NCI-H1048 (cell line): ENCODE results near the gene RHOBTB1.

Experiments
- DNase-seq: peaks from one replicate; lab custom pipeline; 2025; lab: John Stamatoyannopoulos, UW

RHOBTB1 gene

GRCh38 chr10:60965696-60966095 lies 21.7 kb upstream of the RHOBTB1 start:
- no peak for DNase-seq

DNA sequence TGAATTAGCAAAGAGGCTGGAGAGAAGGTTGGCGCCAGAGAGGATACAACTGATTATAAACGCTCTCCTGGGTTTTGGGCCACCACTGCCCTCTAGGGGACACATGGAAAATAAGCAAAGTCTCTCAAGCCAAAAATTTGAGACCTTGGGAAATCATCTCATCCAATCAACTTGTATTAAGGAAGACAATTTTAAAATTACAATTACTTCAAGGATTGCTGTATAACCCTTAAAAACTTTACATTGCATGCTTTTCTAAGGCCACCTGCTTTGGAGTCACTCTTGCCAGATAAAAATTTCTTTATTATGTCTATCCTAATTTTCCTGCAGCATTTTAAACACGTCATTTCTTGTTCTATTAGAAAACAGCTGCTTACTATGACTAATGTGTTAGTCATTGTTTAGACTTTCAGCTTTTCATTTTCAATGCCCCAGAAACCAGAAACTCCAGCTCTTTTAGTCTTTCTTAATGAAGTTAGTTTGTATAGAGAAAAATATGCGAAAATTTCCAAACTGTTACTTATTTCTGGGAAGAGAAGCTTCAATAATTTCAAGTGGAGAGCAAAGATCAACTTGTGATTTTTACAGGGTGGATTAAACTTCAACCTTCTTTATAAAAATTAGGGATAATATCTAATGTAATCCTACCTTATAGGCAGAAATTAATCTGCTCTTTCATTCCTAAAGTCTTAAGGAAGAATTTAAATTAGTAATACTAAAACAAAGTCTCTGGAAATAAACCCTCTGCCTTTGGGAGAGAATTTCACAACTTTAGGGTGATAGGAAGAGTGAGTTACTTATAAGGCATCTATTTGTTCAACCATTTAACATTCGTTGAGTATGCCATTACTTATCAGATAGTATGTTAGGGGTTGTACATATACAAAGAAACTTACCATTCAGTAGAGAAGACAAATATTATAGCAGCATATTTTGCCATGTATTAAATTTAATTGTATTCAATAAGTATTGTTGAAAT lies 20.6 kb upstream of the RHOBTB1 start:
- DNase-seq = peak; percentile 55

GRCh38 chr10:60963441-60964256 lies 19.7 kb upstream of the RHOBTB1 start:
- no peak for DNase-seq

DNA sequence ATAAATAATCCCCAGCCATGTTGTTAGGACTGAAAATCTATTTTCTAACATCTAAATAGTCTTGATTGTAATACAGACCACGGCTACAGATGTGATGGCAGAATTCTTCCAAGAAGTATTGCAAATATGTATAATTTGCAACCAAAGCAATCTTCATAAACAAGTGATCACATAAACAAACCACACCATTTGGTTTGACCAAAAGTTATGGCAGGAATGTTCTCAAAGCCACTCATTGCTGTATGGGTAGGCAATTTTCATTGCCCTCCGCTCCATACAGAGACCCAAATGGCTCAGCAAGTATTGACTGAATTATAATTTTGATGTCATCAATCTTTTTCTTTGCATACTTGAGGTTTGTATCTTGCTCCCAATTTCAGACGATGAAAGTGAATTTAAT lies 19.0 kb upstream of the RHOBTB1 start:
- no peak for DNase-seq

- no peak for DNase-seq
These were observed 16.9 kb upstream of the RHOBTB1 start for GRCh38 chr10:60960913-60961312.

DNA sequence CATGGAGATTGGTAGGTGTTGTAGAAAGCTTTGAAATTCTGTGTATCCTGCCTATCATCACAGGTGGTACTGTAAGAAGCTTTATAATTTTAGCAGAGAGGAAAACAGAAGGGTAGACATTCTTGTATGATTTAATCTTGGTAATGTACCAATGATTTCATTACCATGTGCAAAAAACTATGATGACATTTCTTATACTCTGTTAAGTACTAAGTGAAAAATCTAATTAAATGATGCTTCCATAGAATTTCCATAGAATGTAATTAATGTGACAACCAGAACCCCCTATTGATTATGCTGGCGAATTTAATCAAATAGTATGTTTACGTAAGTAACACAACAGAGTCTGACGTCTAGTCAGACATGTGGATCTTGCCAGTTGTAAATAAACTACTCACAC lies 16.0 kb upstream of the RHOBTB1 start:
- DNase-seq = no peak

DNA sequence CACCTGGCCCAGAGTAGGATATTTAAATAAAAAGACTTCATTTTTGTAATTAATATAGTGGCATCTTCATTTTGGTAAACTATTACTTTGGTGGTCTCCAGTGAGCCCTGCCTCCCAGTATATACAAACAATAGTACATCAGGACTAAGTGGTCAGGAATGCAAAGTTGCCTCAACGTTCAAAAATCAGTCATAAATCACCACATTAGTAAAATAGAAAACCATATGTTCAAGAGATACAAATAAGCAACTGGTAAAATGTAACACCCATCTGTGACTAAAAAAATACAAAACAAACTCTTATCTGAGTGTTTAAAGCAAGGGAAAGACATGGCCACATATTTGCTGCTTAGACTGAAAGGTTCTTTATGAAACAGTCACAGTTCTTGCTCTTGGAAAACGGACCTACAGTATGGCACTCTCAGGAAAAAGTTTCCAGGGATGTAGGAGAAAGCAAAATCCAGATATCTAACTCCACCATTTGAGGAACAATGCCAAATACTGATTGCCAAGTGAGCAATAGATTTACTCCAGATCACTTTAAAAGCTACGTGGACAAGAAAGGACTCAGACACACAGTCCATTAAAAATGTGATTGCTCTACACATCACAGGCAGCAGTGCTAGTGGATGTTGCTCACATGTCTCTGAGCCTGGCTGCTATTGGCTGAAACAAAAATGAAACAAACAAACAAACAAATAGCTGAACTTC lies 15.1 kb upstream of the RHOBTB1 start:
- DNase-seq = no peak

- no peak for DNase-seq
These were observed 13.8 kb upstream of the RHOBTB1 start for GRCh38 chr10:60957667-60958221.

DNA sequence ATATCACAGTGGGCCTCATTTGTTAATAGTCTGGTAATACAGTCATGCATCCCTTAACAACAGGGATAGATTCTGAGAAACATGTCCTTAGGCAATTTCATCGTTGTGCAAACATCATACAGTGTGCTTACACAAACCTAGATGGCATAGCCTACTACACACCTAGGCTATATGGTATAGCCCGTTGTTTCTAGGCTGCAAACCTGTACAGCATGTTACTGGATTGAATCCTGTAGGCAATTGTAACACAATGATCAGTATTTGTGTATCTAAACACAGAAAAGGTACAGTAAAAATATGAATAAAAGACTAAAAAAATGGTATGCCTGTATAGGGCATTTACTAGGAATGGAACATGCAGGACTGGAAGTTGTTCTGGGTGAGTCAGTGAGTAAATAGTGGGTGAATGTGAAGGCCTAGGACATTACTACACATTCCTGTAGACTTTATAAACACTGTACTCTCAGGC lies 12.0 kb upstream of the RHOBTB1 start:
- DNase-seq = no peak

DNA sequence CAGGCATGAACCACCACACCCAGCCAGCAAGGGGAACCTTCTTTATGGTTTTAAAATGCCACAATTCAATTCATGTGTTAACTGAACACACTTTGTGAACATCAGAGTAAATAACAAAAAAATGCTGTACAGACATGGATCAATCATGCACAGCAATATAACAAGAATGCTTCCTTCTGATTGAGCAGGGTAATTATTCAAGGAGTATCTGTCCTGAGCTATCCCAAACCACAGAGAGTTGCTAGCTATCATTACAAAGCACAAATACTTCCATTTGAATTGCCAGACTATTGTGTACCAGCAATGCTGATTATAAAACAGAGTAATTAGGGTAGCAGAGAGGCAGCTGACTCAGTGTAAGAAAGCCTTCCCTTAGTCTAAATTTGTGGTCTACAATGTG lies 11.3 kb upstream of the RHOBTB1 start:
- no peak for DNase-seq

- DNase-seq = no peak
These were observed 10.1 kb upstream of the RHOBTB1 start for GRCh38 chr10:60954035-60954434.

GRCh38 chr10:60953420-60953819 lies 9.4 kb upstream of the RHOBTB1 start:
- DNase-seq = no peak

GRCh38 chr10:60952846-60953220 lies 8.8 kb upstream of the RHOBTB1 start:
- DNase-seq = no peak

- no peak for DNase-seq
These were observed 8.3 kb upstream of the RHOBTB1 start for GRCh38 chr10:60952067-60952845.

DNA sequence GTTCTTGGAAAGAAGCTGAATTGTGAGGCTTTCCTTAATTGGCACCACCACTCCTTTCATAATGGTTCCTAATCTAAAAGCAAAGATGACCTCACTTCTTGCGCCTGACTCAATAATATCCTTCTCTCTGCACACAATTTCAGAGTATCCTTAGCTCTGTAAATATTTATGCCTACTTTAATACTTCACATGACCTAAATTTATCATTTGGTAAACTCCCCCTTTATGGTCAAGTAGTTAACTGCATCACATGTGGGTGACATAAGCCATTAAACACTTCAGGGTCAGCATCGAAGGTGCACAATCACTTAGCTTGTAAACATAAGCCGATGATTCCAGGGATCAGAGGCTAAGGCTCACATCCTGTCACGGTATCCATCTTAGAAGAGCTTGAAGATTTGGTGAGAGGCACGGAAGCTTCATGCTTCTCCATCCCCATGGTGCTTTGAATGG lies 7.3 kb upstream of the RHOBTB1 start:
- no peak for DNase-seq

DNA sequence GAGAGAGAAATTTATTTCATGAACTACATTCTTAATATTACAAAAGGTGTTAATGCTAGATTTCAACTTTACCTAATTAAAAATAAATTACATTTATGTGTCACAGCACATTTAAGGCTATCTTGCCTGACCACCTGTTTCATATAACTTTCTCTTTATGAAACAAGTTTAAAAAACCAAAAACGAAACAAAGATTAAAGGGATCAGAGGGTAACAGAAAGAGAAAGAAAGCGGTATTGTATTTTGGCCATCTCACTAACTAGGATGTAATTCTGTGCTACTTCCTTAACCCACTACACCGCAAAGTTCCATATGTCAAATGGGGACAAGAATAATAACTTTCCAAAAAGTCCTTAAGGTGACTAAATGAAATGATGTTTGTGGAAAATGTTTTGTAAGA lies 6.3 kb upstream of the RHOBTB1 start:
- no peak for DNase-seq

DNA sequence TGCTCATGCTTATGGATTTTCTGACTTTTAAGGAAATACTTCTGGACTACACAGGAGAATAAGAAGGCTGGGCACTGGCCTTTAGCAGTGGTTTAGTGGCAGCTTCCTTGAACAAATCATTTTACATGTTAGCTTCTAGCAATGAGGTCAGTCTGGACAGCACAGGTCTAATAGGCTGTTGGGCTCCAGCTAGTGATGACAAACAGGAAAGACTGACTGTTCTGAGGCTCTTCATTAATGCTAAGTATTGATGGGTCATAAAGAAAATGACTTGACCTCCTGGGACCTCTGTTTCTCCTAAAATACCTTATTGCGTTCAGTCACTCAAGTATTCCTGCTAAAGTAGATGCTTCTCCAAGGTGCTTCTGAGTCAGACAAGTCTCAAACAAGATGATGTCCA lies 4.9 kb upstream of the RHOBTB1 start:
- no peak for DNase-seq

- DNase-seq = no peak
These were observed 919 bp upstream of the RHOBTB1 start for GRCh38 chr10:60944910-60945297.

DNA sequence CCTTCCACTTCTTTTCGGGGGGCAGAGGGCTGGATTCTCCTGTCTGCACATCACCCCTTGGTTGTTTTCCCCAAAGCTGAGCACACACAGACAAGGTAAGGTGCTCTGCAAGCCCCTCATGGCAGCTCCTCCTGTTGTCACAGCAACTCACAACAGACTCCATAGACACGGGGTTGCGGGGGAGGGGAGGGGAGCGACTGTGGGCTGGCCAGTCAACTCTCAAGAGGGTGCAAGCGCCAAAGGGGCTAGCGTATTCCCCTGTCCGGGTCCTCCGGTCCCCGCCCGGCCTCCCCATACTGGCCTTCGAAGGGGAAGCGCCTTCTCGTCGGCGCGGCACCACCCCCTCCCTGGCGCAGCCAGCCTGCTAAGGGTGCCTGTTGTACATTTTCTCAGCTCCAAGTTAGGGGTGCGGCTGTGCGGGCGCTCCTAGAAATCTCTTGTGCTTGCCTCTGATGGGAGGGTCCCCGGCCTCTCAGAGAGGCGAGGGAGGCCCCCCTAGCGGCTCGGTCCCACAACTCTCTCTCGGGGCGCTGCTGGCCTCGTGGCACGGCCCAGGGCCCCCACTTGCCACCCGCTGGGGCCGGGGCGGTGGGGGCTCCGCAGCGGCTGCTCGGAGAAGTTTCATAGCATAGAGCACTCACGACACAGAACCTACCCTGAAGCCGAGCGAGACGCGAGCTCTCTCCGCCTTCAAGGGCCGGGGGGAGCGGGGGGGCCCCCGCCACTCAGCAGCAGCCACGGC lies 498 bp downstream of the RHOBTB1 start:
- no peak for DNase-seq

DNA sequence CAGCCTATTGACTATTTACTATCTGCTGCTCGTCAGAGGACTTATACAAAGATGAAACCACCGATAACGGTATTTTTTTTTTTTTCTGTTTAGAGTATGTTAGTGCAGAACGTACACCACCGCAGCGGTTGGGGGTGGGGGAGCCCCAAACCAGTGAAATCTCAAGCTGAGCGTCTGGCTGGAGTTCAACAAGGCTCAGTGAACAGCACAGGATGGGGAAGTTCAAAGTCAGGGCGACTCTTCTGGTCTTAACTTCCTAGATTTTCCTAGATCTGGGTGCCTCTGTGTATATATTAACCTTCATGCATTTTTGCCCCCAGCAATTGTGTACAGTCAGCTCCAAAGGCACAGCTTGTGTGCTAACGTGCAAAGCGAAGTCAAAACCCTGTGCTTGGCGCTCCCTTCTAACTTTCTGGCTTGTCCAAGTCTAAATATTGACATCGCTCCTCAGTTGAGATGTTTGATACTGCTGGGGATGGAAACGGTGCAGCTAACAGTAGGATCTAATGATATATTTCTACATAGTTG lies 1.1 kb downstream of the RHOBTB1 start:
- DNase-seq = no peak
